DND-41 (cell line): ENCODE measurements around the gene CMYA5.

ENCODE experiments used
- ATAC-seq: fragments of 200-7000 bp; cut with Tn5 transposase; 3 replicates; pipeline ENCODE4 v1.9.1; 2021; ENCODE audit warnings: low read depth; ENCODE audit not compliant: insufficient read depth
- DNase-seq: peaks from one replicate; pipeline ENCODE4 v3.0.0-alpha.2; 2020
- H2AFZ ChIP-seq: 2 replicates; pipeline ENCODE4 v1.6.0; 2012; ENCODE audit warnings: low read depth, low read length
- H3K27ac ChIP-seq: 2 replicates; pipeline ENCODE4 v1.5.1; 2012; ENCODE audit warnings: low read length, inconsistent platforms
- H3K27me3 ChIP-seq: fragments of 200-600 bp; sonication (generic); 2 replicates; pipeline ENCODE4 v1.6.0; 2012; ENCODE audit warnings: low read length, mild to moderate bottlenecking, inconsistent platforms; ENCODE audit not compliant: insufficient read depth, poor library complexity
- H3K36me3 ChIP-seq: 2 replicates; pipeline ENCODE4 v1.5.1; 2012; ENCODE audit warnings: low read length, inconsistent platforms; ENCODE audit not compliant: insufficient read depth
- H3K4me1 ChIP-seq: 2 replicates; pipeline ENCODE4 v1.5.1; 2012; ENCODE audit warnings: mild to moderate bottlenecking, low read length; ENCODE audit not compliant: insufficient read depth
- H3K4me2 ChIP-seq: 2 replicates; pipeline ENCODE4 v1.6.0; 2012; ENCODE audit warnings: mild to moderate bottlenecking, moderate library complexity, low read length, inconsistent platforms; ENCODE audit not compliant: insufficient read depth
- H3K4me3 ChIP-seq, 2 experiments: fragments of 200-600 bp in 1 of 2; shearing (Covaris generic) in 1 of 2; 2 replicates each; pipeline ENCODE4 v1.5.1; 2012 to 2016; ENCODE audit warnings: inconsistent platforms in 2 of 2, low read length in 2 of 2, mild to moderate bottlenecking in 2 of 2, low read depth in 1 of 2, moderate library complexity in 1 of 2
- H3K79me2 ChIP-seq: 2 replicates; pipeline ENCODE4 v1.6.0; 2012; ENCODE audit warnings: low read length, inconsistent platforms; ENCODE audit not compliant: insufficient read depth
- H3K9ac ChIP-seq: 2 replicates; pipeline ENCODE4 v1.6.0; 2012; ENCODE audit warnings: low read depth, mild to moderate bottlenecking, inconsistent platforms, low read length, moderate library complexity
- H3K9me3 ChIP-seq: 2 replicates; pipeline ENCODE4 v1.5.1; 2012; ENCODE audit warnings: low read length, moderate library complexity, mild to moderate bottlenecking, inconsistent platforms; ENCODE audit not compliant: insufficient read depth, severe bottlenecking
- H4K20me1 ChIP-seq: 2 replicates; pipeline ENCODE4 v1.6.0; 2012; ENCODE audit warnings: low read length; ENCODE audit not compliant: insufficient read depth
- EZH2 ChIP-seq: IDR thresholded peaks from 3 replicates; pipeline ENCODE4 v1.6.1; 2012; ENCODE audit warnings: borderline replicate concordance, low read depth, mild to moderate bottlenecking, moderate library complexity, low read length, inconsistent platforms; ENCODE audit not compliant: severe bottlenecking
- TF ChIP-seq, protein P1 (sequence below): IDR thresholded peaks from 2 replicates; pipeline ENCODE4 v1.5.1; 2012; ENCODE audit warnings: borderline replicate concordance, low read length, moderate library complexity, mild to moderate bottlenecking; ENCODE audit not compliant: poor library complexity, severe bottlenecking; ENCODE audit errors: extremely low read depth

CMYA5 gene

DNA sequence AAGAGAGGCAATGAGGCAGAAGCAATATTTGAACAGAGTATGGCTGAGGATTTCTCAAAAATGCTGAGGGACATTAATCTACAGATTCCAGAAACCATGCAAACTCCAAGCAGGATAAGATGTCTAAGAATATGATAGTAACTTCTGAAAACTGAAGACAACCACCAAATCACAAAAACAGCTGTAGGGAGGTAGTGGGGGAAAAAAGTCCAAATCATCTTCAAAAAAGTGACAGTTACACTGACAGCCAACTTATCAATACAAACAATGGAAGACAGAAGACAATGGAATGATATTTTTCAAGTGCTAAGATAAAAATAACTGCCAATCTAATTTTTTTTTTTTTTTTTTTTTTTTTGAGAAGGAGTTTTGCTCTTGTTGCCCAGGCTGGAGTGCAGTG is 30.5 kb downstream of the CMYA5 start:
- Histone ChIP-seq H4K20me1 (no peaks in the 10 kb centered on the region), H3K27ac (no peak overlapping the region), H2AFZ (no peak overlapping the region), H3K27me3 (no peaks in the 10 kb centered on the region), H3K4me1 (no peaks in the 10 kb centered on the region), H3K4me2 (no peak overlapping the region), H3K79me2 (no peaks in the 10 kb centered on the region), H3K36me3 (no peaks in the 10 kb centered on the region), H3K9ac (no peak overlapping the region), H3K9me3 (peaks cover 11% of the 10 kb centered on the region), H3K4me3 (no peak overlapping the region)
- no peak for DNase-seq
- ATAC-seq, result no peak
- no peak for TF ChIP-seq EZH2
- TF ChIP-seq, protein P1, sequence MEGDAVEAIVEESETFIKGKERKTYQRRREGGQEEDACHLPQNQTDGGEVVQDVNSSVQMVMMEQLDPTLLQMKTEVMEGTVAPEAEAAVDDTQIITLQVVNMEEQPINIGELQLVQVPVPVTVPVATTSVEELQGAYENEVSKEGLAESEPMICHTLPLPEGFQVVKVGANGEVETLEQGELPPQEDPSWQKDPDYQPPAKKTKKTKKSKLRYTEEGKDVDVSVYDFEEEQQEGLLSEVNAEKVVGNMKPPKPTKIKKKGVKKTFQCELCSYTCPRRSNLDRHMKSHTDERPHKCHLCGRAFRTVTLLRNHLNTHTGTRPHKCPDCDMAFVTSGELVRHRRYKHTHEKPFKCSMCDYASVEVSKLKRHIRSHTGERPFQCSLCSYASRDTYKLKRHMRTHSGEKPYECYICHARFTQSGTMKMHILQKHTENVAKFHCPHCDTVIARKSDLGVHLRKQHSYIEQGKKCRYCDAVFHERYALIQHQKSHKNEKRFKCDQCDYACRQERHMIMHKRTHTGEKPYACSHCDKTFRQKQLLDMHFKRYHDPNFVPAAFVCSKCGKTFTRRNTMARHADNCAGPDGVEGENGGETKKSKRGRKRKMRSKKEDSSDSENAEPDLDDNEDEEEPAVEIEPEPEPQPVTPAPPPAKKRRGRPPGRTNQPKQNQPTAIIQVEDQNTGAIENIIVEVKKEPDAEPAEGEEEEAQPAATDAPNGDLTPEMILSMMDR, result no peak

DNA sequence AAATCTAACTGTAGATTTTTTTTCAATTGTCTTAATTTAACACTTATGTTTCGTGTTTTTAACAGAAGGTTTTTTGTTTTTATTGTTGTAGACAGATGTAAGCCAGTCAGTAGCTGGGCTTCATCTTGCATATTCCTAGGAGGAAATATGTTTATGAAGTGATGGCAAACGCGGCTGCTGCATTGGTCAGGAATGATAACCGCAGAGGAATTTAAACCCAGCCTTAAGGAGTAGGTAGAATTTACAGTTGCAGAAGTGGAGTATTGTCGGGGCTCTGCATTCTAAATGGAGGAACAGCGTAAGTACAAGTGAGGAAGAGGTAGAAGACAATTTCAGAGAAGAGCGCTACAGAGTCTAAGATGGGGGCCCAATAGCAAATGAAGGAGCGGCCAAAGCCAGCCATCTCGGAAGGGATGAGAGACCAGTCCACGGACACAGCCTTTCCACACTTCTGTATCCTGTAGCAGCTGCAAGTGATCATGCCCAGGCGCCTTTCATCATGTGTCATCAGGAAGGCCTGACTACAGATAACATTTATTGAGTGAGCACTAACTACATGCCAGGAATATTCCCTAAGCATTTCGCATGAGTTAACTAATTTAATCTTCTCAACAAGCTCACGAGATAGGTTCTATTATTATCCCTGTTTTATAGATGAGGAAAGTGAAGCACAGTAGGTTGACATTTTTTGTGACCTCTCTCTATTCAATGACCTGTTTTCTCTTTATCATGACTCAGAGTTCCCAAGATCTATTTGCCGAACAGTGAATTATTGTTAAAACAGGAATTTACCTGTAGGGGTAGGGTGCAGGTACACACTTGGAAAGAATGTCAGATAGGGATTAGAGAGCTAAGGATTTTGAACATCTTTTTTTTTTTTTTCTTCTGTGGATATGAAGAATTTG is 38.1 kb downstream of the CMYA5 start:
- H3K27ac ChIP-seq, result no peak overlapping the region
- no peak overlapping the region for H2AFZ ChIP-seq
- H3K79me2 ChIP-seq, result no peaks in the 10 kb centered on the region
- no peaks in the 10 kb centered on the region for H3K9me3 ChIP-seq
- DNase-seq (no peak), ATAC-seq (no peak)
- H3K4me1 ChIP-seq, result peaks cover 43% of the 10 kb centered on the region
- no peak overlapping the region for H3K9ac ChIP-seq
- no peaks in the 10 kb centered on the region for H3K27me3 ChIP-seq
- H4K20me1 ChIP-seq, result no peaks in the 10 kb centered on the region
- no peaks in the 10 kb centered on the region for H3K36me3 ChIP-seq
- TF ChIP-seq EZH2, result no peak
- TF ChIP-seq, protein P1, result no peak
- H3K4me2 ChIP-seq, result no peak overlapping the region
- no peak overlapping the region for H3K4me3 ChIP-seq

DNA sequence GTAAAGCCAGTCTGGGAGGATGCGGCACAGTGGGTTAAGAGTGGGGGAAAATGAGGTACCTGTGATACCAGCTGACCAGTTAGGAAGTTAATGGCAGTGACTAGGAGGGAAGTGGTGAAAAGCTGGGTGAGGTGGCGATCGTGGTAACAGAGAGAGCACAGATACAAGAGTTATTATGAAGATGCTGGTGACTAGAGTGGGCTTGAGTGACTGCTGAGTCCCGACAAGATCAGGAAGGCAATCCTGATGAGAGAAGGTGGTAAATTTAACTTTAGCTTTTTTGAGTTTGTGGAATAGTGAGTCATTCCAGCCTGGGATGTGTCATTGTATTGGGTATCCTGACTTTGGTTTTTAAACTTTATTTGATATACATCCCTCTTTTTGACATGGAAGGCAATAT is 38.8 kb downstream of the CMYA5 start:
- TF ChIP-seq, protein P1, result no peak
- DNase-seq (no peak), ATAC-seq (no peak)
- Histone ChIP-seq H3K79me2 (no peaks in the 10 kb centered on the region), H3K9ac (no peak overlapping the region), H4K20me1 (no peaks in the 10 kb centered on the region), H3K36me3 (no peaks in the 10 kb centered on the region), H3K9me3 (no peaks in the 10 kb centered on the region), H3K4me2 (no peak overlapping the region), H2AFZ (no peak overlapping the region), H3K27ac (no peak overlapping the region), H3K4me1 (peaks cover 49% of the 10 kb centered on the region), H3K27me3 (no peaks in the 10 kb centered on the region), H3K4me3 (no peak overlapping the region)

DNA sequence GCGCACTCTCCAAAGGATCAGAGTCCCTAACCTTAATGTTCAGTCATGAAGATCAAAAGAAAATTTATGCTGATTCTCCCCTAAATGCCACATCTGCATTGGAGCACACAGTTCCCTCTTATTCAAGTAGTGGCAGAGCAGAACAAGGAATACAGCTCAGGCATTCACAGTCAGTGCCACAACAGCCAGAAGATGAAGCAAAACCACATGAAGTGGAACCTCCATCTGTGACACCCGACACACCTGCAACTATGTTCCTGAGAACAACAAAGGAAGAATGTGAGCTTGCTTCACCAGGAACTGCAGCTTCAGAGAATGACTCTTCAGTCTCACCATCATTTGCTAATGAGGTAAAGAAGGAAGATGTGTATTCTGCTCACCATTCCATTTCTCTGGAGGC is 40.0 kb downstream of the CMYA5 start:
- H3K36me3 ChIP-seq, result no peaks in the 10 kb centered on the region
- H3K9me3 ChIP-seq, result no peaks in the 10 kb centered on the region
- no peak overlapping the region for H3K4me3 ChIP-seq
- no peak overlapping the region for H3K9ac ChIP-seq
- H2AFZ ChIP-seq, result no peak overlapping the region
- ATAC-seq, result peak; percentile 92
- no peaks in the 10 kb centered on the region for H3K27me3 ChIP-seq
- peak; percentile 78 for DNase-seq
- H3K4me1 ChIP-seq, result peaks cover 49% of the 10 kb centered on the region
- H3K79me2 ChIP-seq, result no peaks in the 10 kb centered on the region
- TF ChIP-seq, protein P1, result no peak
- TF ChIP-seq EZH2, result no peak
- H3K4me2 ChIP-seq, result peak overlapping the region; percentile 37
- H3K27ac ChIP-seq, result peak overlapping the region; percentile 20; the same call in 1 of the 2 replicates
- no peaks in the 10 kb centered on the region for H4K20me1 ChIP-seq
